NCI-H2227 treated with DMSO at 0.1 percent for 48 hours (cell line): Measurements from ENCODE around the gene NUBP2.

Experiments used
- DNase-seq: peaks from one replicate; lab custom pipeline; 2025; lab: John Stamatoyannopoulos, UW

The NUBP2 gene

DNA sequence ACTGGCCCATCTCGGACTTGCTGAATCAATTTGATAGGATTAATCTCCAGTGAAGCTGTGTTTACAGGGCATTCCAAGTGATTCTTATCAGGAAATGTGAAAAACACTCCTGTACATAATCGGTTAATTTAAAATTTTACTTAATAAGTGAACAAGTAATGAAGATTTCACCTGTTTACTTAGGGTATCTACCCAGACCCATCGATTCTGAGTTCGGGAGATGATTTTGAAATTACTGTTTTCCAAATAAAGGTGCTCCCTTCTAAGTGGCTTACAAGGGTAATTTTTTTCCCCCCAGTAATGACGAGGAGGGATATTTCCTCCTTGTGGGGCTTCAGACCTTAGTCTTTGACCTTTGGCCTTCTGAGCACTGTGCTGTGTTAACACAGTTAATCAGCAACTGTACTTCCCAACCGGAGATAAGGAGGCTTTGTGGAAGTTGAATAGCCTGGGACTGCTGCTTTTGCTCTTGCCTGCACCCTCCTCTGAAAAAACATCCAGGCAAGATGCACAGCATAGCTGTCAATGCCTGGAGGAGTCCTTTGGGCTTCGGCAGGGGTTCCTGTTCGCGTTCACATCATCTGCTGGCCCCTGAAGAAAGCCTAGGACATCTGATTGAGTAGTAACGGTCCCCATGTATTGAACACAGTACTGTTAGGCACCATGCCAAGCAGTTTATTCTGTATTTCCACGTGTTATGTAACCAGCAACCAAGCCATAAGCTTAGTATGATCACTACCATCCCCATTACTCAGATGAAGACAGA is 46.1 kb downstream of the NUBP2 start:
- DNase-seq = no peak

DNA sequence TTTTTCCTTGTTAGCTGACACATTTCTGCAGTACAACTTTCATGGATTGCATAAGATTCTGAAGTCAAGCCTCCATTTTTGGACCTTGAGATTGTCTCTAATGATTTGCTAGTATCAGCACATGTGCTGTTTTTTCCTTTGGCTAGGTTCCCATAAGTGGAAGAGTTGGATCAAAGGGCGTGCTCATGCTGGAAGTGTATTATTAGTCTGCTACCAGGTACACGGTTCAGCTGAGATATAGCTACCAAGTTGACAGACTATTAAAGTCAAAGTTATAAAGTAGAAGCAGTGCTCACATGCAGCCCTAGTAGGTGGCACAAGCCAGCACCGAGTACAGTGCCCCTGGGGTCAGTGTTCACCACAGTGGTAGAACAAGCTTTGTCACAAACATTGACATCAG is 47.5 kb downstream of the NUBP2 start:
- no peak for DNase-seq

DNA sequence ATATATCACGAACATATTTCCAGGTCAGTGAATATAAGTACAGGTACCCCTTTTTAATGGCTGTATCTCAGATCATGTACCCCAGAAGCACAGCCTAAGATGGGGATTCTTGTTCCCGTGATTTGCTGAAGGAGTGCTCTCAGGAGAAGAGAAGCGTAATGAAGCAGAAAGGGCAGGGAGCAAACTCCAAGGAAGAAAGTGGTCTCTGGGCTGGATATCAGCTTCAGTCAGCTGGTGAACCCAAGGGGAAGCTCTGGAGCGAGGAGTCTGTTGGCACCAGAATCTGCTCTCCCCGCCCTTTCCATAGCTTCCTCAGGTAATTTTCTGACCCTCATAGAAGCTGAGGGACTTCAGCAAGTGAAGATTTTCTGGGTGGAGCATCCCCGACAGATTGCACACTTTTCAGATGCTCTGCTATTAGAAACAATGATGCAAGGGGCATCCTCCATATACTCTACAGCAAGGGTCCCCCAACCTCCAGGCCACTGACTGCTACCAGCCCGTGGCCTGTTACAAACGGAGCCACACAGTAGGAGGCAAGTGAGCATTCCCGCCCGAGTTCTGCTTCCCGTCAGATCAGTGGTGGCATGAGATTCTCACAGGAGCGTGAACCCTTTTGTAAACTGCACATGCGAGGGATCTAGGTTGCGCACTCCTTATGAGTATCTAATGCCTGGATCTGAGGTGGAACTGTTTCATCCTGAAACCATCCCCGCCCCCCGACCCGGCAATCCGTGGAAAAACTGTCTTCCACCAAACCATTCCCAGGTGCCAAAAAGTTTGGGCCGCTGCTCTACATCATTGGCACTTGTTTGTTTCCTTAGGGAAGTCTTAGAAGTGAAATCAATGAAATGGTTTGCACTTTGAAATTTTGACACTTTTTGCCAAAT is 48.7 kb downstream of the NUBP2 start:
- no peak for DNase-seq

DNA sequence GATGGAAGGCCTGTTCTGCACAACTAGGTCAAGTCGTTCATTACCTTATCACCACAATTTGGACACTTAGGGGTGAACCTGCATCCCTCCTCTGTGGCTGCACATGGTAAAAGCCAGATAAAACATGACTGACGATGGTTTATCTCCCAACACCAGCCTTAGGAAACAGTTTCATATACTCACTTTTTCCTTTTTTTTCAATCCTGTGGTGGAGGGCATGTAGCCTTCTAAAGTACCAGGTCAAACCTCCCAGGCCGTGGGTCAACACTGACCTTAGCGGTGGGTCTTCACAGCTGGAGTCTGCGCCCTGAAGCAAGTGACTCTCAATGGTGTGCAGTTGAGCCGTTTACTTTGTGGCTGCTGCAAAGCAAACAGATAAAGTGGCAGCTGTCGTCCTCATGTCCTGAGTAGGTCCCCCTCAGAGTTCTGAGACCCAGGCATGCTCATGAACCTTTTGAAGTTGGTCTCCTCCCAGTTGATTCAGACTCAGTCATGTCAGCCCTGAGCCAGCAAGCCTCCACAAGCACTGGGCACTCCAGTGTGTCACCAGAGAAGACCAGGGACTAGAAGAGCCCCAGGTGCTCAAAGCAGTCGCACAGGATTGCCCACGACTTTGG is 50.2 kb downstream of the NUBP2 start:
- DNase-seq = no peak

DNA sequence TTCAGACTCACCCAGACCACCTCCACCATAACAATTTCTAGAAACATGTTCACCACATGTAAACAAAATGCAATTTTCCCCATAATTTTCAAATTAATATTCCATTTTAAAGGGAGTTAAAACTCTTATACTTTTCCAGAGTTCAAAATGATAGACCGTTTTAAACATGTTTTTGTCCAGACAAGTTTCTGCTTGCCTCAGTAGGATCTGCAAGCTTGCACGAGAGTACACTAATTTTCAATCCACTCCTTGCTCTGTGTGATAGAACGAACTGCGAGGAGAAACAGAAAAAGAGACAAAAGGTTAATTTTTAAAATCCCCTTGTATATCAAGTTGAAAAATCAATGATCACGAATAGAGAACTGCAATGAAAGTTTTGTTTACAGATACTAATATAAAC is 51.3 kb downstream of the NUBP2 start:
- DNase-seq = no peak
